MM.1S (cell line): Measurements from ENCODE around the gene MRO.

Experiments
- DNase-seq: peaks from one replicate; pipeline ENCODE4 v3.0.0-alpha.2; 2015
- H2AFZ ChIP-seq: fragments of 300-600 bp; sonication (generic); 2 replicates; pipeline ENCODE4 v1.6.0; 2016; ENCODE audit warnings: antibody characterized with exemption, low read length
- H3F3A ChIP-seq: fragments of 300-600 bp; sonication (generic); 2 replicates; pipeline ENCODE4 v1.6.1; 2016; ENCODE audit warnings: mild to moderate bottlenecking, antibody characterized with exemption, low read length, moderate library complexity, mixed read lengths; ENCODE audit not compliant: insufficient read depth
- H3K27ac ChIP-seq: fragments of 300-600 bp; sonication (generic); 2 replicates; pipeline ENCODE4 v1.5.1; 2016; ENCODE audit warnings: mild to moderate bottlenecking, low read length
- H3K27me3 ChIP-seq: fragments of 300-600 bp; sonication (generic); replicated peaks from 2 replicates; pipeline ENCODE4 v1.6.0; 2016; ENCODE audit warnings: low read length; ENCODE audit not compliant: insufficient read depth
- H3K36me3 ChIP-seq: fragments of 300-600 bp; sonication (generic); replicated peaks from 2 replicates; pipeline ENCODE4 v1.6.1; 2016; ENCODE audit warnings: mild to moderate bottlenecking, low read length, mixed read lengths; ENCODE audit not compliant: insufficient read depth
- H3K4me1 ChIP-seq: fragments of 300-600 bp; sonication (generic); 2 replicates; pipeline ENCODE4 v1.6.1; 2016; ENCODE audit warnings: low read length, mixed read lengths
- H3K4me2 ChIP-seq: fragments of 300-600 bp; sonication (generic); 2 replicates; pipeline ENCODE4 v1.6.0; 2016; ENCODE audit warnings: low read depth, low read length
- H3K4me3 ChIP-seq: fragments of 300-600 bp; sonication (generic); 2 replicates; pipeline ENCODE4 v1.5.1; 2016; ENCODE audit warnings: low read length, mixed read lengths
- H3K79me2 ChIP-seq: fragments of 300-600 bp; sonication (generic); 2 replicates; pipeline ENCODE4 v1.6.1; 2016; ENCODE audit warnings: mixed run types, low read length, mixed read lengths
- H3K9ac ChIP-seq: fragments of 300-600 bp; sonication (generic); 2 replicates; pipeline ENCODE4 v1.6.1; 2016; ENCODE audit warnings: low read length, mixed read lengths
- H3K9me2 ChIP-seq: fragments of 300-600 bp; sonication (generic); replicated peaks from 2 replicates; pipeline ENCODE4 v1.6.1; 2016; ENCODE audit warnings: mild to moderate bottlenecking, low read length, mixed read lengths; ENCODE audit not compliant: insufficient read depth
- H3K9me3 ChIP-seq: fragments of 300-600 bp; sonication (generic); replicated peaks from 2 replicates; pipeline ENCODE4 v1.6.1; 2016; ENCODE audit warnings: mild to moderate bottlenecking, low read length, mixed read lengths; ENCODE audit not compliant: insufficient read depth
- H4K20me1 ChIP-seq: fragments of 300-600 bp; sonication (generic); 2 replicates; pipeline ENCODE4 v1.6.1; 2016; ENCODE audit warnings: mild to moderate bottlenecking, low read length, moderate library complexity, mixed read lengths; ENCODE audit not compliant: insufficient read depth
- EZH2 ChIP-seq: fragments of 300-600 bp; sonication (generic); optimal IDR thresholded peaks from 2 replicates; pipeline ENCODE3; 2017; ENCODE audit warnings: low read depth, mild to moderate bottlenecking, antibody characterized with exemption, low read length, mixed read lengths
- EZH2phosphoT487 ChIP-seq: fragments of 300-600 bp; sonication (generic); IDR thresholded peaks from 2 replicates; pipeline ENCODE4 v1.6.1; 2018; ENCODE audit warnings: antibody characterized with exemption, low read length
- TF ChIP-seq, protein P1 (sequence below): fragments of 300-600 bp; sonication (generic); IDR thresholded peaks from 2 replicates; pipeline ENCODE4 v1.5.1; 2016; ENCODE audit warnings: antibody characterized with exemption, low read length, mixed read lengths

MRO gene

GRCh38 chr18:50749421-50749820, 70.4 kb downstream of the MRO start:
- TF ChIP-seq, protein P1, sequence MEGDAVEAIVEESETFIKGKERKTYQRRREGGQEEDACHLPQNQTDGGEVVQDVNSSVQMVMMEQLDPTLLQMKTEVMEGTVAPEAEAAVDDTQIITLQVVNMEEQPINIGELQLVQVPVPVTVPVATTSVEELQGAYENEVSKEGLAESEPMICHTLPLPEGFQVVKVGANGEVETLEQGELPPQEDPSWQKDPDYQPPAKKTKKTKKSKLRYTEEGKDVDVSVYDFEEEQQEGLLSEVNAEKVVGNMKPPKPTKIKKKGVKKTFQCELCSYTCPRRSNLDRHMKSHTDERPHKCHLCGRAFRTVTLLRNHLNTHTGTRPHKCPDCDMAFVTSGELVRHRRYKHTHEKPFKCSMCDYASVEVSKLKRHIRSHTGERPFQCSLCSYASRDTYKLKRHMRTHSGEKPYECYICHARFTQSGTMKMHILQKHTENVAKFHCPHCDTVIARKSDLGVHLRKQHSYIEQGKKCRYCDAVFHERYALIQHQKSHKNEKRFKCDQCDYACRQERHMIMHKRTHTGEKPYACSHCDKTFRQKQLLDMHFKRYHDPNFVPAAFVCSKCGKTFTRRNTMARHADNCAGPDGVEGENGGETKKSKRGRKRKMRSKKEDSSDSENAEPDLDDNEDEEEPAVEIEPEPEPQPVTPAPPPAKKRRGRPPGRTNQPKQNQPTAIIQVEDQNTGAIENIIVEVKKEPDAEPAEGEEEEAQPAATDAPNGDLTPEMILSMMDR: no peak
- TF ChIP-seq EZH2: no peak
- TF ChIP-seq EZH2phosphoT487: no peak

DNA sequence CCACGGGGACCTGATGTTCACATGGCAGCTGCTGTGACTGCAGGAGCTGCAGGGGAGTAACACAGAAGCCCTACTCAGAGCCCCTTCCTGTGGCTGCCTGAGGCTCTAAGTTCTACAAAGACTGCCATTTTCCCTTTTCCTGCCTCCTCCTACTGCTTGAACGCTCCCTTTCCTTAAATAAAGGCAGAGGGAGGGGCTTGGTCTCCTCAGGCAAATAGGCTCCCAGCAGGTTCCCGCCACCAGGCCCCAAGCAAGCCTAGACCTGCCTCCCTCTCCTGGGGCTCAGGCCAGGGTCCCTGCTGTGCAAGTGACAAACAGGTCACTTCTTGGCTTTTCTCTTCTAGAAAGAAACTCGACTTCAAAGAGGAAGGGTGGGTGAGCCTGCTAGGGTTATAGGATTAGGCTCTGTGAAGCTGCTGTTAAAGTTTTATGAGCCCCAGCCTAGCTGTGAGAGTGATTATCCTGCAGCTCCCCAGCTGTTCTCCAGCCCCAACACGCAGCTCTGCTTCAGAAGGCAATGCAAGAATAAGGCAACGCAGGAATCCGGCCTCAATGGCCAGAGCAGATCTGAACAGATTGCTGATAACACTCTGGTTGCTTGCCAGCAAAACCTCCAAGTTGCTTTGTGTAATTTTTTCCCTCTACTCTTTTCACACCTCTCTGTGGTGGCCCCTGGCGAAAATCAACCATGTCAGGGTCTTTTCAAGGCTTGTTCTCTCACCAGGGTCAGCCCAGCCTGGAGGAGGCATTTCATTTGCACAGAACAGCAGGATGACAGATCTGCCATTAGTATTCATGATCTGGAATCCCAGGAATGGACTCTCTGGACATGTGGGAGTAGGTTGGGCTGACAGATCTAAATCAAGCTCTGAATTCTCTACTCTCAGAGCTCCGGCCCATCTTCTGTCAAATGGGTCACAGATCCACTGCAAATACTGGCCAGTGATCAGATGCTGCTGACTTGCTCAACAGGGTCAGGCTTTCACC, 71.3 kb downstream of the MRO start:
- H3K9me2 ChIP-seq: no peaks in the 10 kb centered on the region
- no peak overlapping the region for H3K9ac ChIP-seq
- H3F3A ChIP-seq: no peaks in the 10 kb centered on the region
- no peak for TF ChIP-seq EZH2
- TF ChIP-seq, protein P1: no peak
- no peak for TF ChIP-seq EZH2phosphoT487
- H3K27me3 ChIP-seq: no peaks in the 10 kb centered on the region
- no peak overlapping the region for H3K27ac ChIP-seq
- H3K4me1 ChIP-seq: no peaks in the 10 kb centered on the region
- H3K4me3 ChIP-seq: no peak overlapping the region
- no peak for DNase-seq
- no peak overlapping the region for H3K4me2 ChIP-seq
- H3K36me3 ChIP-seq: no peaks in the 10 kb centered on the region
- no peaks in the 10 kb centered on the region for H3K9me3 ChIP-seq
- H2AFZ ChIP-seq: no peak overlapping the region
- H4K20me1 ChIP-seq: no peaks in the 10 kb centered on the region
- no peaks in the 10 kb centered on the region for H3K79me2 ChIP-seq

More at GRCh38 chr18:50749421-50749820, 70.4 kb downstream of the MRO start:
- Histone ChIP-seq H3K9me2 (no peaks in the 10 kb centered on the region), H3K27ac (no peak overlapping the region), H3K36me3 (no peaks in the 10 kb centered on the region), H3K4me1 (no peaks in the 10 kb centered on the region), H3K4me3 (no peak overlapping the region), H2AFZ (no peak overlapping the region), H3K9ac (no peak overlapping the region), H3K4me2 (no peak overlapping the region), H3F3A (no peaks in the 10 kb centered on the region), H4K20me1 (no peaks in the 10 kb centered on the region), H3K79me2 (no peaks in the 10 kb centered on the region), H3K9me3 (no peaks in the 10 kb centered on the region), H3K27me3 (no peaks in the 10 kb centered on the region)
- no peak for DNase-seq

- Histone ChIP-seq H2AFZ (no peak overlapping the region), H3K36me3 (no peaks in the 10 kb centered on the region), H3K4me2 (no peak overlapping the region), H3K9ac (no peak overlapping the region), H3K27me3 (no peaks in the 10 kb centered on the region), H3K27ac (no peak overlapping the region), H3K9me3 (no peaks in the 10 kb centered on the region), H3F3A (no peaks in the 10 kb centered on the region), H4K20me1 (no peaks in the 10 kb centered on the region), H3K4me3 (no peak overlapping the region), H3K9me2 (no peaks in the 10 kb centered on the region), H3K79me2 (no peaks in the 10 kb centered on the region), H3K4me1 (no peaks in the 10 kb centered on the region)
- no peak for DNase-seq
- no peak for TF ChIP-seq EZH2
- TF ChIP-seq EZH2phosphoT487: no peak
- TF ChIP-seq, protein P1: no peak
Observed at GRCh38 chr18:50747849-50748242, 72.0 kb downstream of the MRO start.
